ENCODE data around the gene EXOC7. TPM values are rescaled to one million over a fixed set of nuclear protein-coding genes. Genes with fewer than 3 reads are reported as not detected.

The EXOC7 gene
- total RNA-seq, 4 donors from 2014 or later: 113 to 160 (median 134) TPM

DNA sequence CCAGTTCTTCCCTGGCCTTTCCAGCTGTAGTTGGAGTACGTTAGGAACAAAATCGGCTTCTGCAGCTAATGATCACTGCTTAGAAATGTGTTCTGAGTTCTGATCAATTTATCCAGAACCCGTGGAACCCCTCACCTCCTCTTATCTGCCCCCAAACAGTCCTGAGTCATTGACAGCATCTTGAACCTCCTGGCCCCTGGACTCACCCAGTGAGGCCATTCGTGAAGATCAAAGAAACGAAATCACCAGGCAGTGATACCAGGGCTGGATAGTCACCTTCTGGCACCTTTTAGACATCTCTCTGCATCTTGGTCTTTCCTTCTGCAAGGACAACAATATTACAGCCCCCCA is 17.0 kb upstream of the EXOC7 start:
- TF ChIP-seq POLR2A (IDR thresholded peaks at IDR 0.05): no peak
- H3K27ac ChIP-seq: no peak overlapping the region

DNA sequence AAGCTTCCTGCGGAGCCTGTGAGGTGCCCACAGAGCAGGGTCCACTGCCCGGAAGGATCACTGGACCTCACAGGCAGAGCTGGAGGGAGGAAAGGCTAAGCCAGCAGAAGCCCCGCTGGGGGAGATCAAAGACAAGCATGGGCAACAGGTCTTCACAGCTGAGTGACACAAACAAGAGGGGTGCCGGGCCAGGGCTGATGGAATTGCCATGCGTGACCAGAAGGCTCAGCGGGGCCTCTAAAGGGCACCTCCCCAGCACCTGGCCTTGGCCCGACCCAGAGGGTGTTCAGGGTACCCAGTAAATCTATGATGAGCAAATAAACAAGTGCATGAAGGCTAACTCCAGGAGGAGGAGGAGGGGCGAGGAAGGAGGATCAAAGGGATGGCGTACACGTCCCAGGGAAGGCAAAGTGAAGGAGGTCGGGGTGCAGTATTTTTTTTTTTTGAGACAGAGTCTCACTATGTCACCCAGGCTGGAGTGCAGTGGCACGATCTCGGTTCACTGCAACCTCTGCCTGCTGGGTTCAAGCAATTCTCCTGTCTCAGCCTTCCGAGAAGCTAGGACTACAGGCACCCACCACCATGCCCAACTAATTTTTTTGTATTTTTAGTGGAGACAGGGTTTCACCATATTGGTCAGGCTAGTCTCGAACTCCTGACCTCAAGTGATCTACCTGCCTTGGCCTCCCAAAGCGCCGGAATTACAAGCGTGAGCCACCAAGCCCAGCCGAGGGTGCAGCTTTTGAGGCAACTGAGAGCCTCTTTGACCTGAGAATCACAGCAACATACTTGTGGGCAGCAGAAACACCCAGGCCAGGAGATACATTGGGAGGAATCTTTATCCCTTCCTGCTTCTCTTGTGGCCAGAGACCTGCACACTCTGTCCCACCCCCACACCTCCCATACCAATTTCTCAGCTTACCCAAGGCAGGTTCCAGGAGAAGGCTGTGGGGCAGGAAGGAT is 16.1 kb upstream of the EXOC7 start:
- H3K4me1 ChIP-seq: peaks cover 0 to 10% (median 3%) of the 10 kb centered on the region in 4 donors
- no peak overlapping the region for H3K4me3 ChIP-seq
- TF ChIP-seq POLR2A (IDR thresholded peaks at IDR 0.05): no peak
- H3K27me3 ChIP-seq: no peaks in the 10 kb centered on the region
- H3K9me3 ChIP-seq: no peaks in the 10 kb centered on the region
- no peak overlapping the region for H3K27ac ChIP-seq
- no peak for DNase-seq
- H3K36me3 ChIP-seq: no peaks in the 10 kb centered on the region

More for the DNA sequence above, 17.0 kb upstream of the EXOC7 start:
- DNase-seq: no peak
- Histone ChIP-seq H3K9me3 (no peaks in the 10 kb centered on the region), H3K36me3 (no peaks in the 10 kb centered on the region), H3K4me3 (no peak overlapping the region), H3K4me1 (peaks cover 0 to 10% (median 3%) of the 10 kb centered on the region in 4 donors), H3K27me3 (no peaks in the 10 kb centered on the region)

DNA sequence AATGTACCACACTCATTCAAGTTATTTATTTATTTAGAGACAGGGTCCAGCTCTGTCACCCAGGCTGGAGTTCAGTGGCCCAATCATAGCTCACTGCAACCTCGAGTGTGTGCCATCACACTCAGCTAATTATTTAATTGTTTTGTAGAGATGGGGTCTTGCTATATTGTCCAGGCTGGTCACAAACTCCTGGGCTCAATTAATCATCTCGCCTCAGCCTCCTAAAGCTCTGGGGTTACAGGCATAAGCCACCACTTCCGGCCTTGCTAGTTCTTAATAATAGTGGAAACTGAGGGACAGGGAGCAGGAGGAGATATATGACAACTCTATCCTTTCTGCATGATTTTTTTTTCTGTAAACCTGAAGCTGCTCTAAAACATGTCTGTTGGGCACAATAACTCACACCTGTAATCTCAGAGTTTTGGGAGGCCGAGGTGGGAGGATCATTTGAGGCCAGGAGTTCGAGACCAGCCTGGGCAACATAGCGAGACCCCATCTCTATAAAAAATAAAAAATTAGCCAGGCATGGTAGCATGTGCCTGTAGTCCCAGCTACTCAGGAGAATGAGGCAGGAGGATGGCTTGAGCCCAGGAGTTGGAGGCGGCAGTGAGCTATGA is 11.7 kb upstream of the EXOC7 start:
- TF ChIP-seq, protein P1, sequence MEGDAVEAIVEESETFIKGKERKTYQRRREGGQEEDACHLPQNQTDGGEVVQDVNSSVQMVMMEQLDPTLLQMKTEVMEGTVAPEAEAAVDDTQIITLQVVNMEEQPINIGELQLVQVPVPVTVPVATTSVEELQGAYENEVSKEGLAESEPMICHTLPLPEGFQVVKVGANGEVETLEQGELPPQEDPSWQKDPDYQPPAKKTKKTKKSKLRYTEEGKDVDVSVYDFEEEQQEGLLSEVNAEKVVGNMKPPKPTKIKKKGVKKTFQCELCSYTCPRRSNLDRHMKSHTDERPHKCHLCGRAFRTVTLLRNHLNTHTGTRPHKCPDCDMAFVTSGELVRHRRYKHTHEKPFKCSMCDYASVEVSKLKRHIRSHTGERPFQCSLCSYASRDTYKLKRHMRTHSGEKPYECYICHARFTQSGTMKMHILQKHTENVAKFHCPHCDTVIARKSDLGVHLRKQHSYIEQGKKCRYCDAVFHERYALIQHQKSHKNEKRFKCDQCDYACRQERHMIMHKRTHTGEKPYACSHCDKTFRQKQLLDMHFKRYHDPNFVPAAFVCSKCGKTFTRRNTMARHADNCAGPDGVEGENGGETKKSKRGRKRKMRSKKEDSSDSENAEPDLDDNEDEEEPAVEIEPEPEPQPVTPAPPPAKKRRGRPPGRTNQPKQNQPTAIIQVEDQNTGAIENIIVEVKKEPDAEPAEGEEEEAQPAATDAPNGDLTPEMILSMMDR (IDR thresholded peaks at IDR 0.05): no peak
- TF ChIP-seq POLR2A (IDR thresholded peaks at IDR 0.05): no peak
- H3K4me3 ChIP-seq: no peak overlapping the region
- H3K27me3 ChIP-seq: no peaks in the 10 kb centered on the region
- no peaks in the 10 kb centered on the region for H3K36me3 ChIP-seq
- no peaks in the 10 kb centered on the region for H3K4me1 ChIP-seq
- H3K27ac ChIP-seq: no peak overlapping the region
- no peaks in the 10 kb centered on the region for H3K9me3 ChIP-seq
- DNase-seq: no peak

DNA sequence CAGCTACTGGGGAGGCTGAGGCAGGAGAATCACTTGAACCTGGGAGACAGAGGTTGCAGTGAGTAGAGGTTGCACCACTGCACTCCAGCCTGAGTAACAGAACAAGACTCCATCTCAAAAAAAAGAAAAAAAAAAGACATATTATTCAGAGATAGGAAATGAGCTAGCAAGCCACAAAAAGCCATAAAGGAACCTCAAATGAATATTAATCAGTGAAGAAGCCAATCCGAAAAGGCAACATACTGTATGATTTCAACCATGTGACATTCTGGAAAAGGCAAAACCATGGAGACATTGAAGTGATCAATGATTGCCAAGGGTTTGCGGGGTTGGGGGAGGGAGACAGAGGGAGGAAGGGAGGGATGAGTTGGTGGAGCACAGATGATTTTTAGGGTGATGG is 8.4 kb upstream of the EXOC7 start:
- H3K9me3 ChIP-seq: no peaks in the 10 kb centered on the region
- no peak overlapping the region for H3K4me3 ChIP-seq
- no peak for DNase-seq
- no peaks in the 10 kb centered on the region for H3K4me1 ChIP-seq
- H3K27ac ChIP-seq: no peak overlapping the region
- H3K27me3 ChIP-seq: no peaks in the 10 kb centered on the region
- no peak for TF ChIP-seq POLR2A (IDR thresholded peaks at IDR 0.05)
- TF ChIP-seq, protein P1 (IDR thresholded peaks at IDR 0.05): no peak
- H3K36me3 ChIP-seq: no peaks in the 10 kb centered on the region

DNA sequence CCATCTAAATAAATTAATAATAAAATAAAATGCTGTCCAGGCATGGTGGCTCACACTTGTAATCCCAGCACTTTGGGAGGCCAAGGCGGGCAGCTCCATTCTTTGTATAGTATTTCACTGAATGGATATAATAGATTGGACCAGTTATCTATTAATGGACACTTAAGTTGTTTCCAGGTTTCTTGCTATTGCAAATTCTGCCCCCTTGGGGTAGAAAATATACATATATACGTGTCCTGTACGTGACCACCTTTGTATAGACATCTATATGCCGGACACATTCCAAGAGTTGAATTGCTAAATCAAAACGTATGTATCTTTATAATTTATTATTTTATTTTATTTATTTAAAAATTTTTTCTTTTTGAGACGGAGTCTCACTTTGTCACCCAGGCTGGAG is 3.9 kb upstream of the EXOC7 start:
- no peak for TF ChIP-seq POLR2A (IDR thresholded peaks at IDR 0.05)
- TF ChIP-seq, protein P1 (IDR thresholded peaks at IDR 0.05): peak in 3 of 6 experiments; percentile 12 to 27 (median 18)
- Histone ChIP-seq H3K27ac (no peak overlapping the region), H3K36me3 (no peaks in the 10 kb centered on the region), H3K4me3 (no peak overlapping the region), H3K9me3 (no peaks in the 10 kb centered on the region), H3K4me1 (peaks cover 0 to 11% (median 0%) of the 10 kb centered on the region in 4 donors), H3K27me3 (no peaks in the 10 kb centered on the region)
- DNase-seq: no peak

DNA sequence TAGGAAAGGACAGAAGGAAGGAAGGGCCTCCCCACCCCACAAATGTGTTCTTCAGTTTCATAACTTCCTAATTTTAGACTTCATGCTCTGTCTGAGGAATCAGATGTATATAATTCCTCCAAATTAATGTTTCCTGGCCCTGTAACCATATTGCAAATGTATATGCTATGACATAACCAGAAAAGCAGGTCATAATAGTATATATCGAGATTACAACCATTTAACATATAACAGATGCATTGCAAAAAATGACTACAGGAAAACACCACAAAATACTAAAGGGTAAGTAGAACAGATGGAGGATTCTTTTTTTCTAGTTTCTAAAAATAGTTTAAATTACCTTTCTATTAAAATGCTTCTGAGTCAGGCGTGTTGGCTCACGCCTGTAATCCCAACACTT is 3.1 kb upstream of the EXOC7 start:
- Histone ChIP-seq H3K9me3 (no peaks in the 10 kb centered on the region), H3K4me3 (no peak overlapping the region), H3K27me3 (no peaks in the 10 kb centered on the region), H3K36me3 (peaks cover 0 to 6% (median 0%) of the 10 kb centered on the region in 3 donors), H3K27ac (peak overlapping the region in 1 of 4 donors; percentile 6), H3K4me1 (peaks cover 0 to 19% (median 0%) of the 10 kb centered on the region in 4 donors)
- DNase-seq: no peak
- no peak for TF ChIP-seq POLR2A (IDR thresholded peaks at IDR 0.05)
- TF ChIP-seq, protein P1 (IDR thresholded peaks at IDR 0.05): no peak
